ENCODE measurements around the gene ARHGAP9.
A peak's percentile ranks its signal among the peaks of the same experiment; 100 is the strongest.
"Not testable (repeated sequence)": the region's sequence is repeated elsewhere in the genome, so short reads cannot be mapped to it uniquely, and the experiment has no call there.

The ARHGAP9 gene

GRCh38 chr12:57459750-57460467, 19.8 kb downstream of the ARHGAP9 start, which contains the start of gene GLI1:
TSS of gene GLI1 (plus strand) at chr12:57459785. CDS start at chr12:57463692, 3,907 bp downstream.
- H3K4me3 ChIP-seq (ENCODE audit: low read depth, low read length), result peak within 1 kb of the TSS; percentile 56

DNA sequence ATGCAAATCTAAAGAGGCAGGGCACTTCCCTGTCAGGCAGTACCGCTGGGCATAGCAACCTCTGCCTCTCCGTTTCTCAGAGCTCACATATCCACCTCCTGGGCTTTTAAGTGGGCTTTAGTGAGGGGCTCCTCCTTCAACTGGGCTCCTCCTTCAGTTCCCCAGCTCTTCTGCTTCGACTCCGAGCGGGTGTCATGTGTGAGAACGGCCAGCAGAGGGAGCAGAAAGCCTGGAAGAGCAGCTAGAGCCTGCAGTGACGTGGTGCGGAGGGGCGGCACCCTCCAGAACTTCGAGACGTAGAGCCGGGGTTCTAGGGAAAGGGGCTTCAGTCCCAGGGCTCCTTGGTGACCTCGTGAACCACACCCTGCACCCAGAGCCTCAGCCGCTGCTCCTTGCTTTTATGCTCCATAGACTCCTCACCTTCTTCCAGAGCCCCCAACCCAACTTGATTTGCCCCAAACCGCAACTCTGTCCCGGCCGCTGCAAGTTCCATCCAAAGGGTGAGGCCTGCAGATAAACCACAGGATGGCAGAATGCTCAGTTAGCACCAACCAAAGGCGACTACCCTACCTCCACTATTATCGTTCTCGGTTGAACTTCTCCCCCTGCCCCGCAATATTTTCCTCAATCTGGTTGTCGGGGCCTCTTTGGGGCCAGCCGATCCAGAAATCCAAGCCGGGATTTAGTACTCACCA, 20.5 kb downstream of the ARHGAP9 start:
- H3K4me3 ChIP-seq (ENCODE audit: low read depth, low read length), result peak overlapping the region; percentile 53

- H3K4me3 ChIP-seq (ENCODE audit: low read depth, low read length), result peak overlapping the region; percentile 27
Observed at GRCh38 chr12:57458665-57459054, 21.0 kb downstream of the ARHGAP9 start.

DNA sequence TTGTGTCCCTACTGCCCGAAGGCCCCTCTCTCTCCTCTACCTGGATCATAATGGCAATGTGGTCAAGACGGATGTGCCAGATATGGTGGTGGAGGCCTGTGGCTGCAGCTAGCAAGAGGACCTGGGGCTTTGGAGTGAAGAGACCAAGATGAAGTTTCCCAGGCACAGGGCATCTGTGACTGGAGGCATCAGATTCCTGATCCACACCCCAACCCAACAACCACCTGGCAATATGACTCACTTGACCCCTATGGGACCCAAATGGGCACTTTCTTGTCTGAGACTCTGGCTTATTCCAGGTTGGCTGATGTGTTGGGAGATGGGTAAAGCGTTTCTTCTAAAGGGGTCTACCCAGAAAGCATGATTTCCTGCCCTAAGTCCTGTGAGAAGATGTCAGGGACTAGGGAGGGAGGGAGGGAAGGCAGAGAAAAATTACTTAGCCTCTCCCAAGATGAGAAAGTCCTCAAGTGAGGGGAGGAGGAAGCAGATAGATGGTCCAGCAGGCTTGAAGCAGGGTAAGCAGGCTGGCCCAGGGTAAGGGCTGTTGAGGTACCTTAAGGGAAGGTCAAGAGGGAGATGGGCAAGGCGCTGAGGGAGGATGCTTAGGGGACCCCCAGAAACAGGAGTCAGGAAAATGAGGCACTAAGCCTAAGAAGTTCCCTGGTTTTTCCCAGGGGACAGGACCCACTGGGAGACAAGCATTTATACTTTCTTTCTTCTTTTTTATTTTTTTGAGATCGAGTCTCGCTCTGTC, 22.8 kb downstream of the ARHGAP9 start:
- H3K4me3 ChIP-seq (ENCODE audit: low read depth, low read length), result peak overlapping the region; percentile 50

DNA sequence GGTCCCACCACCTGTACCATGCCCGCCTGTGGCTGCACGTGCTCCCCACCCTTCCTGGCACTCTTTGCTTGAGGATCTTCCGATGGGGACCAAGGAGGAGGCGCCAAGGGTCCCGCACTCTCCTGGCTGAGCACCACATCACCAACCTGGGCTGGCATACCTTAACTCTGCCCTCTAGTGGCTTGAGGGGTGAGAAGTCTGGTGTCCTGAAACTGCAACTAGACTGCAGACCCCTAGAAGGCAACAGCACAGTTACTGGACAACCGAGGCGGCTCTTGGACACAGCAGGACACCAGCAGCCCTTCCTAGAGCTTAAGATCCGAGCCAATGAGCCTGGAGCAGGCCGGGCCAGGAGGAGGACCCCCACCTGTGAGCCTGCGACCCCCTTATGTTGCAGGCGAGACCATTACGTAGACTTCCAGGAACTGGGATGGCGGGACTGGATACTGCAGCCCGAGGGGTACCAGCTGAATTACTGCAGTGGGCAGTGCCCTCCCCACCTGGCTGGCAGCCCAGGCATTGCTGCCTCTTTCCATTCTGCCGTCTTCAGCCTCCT, 23.4 kb downstream of the ARHGAP9 start:
- H3K4me3 ChIP-seq (ENCODE audit: low read depth, low read length), result peak overlapping the region; percentile 50

- H3K4me3 ChIP-seq (ENCODE audit: low read depth, low read length), result peak overlapping the region; percentile 50
Observed at GRCh38 chr12:57455374-57456144, 24.1 kb downstream of the ARHGAP9 start.

DNA sequence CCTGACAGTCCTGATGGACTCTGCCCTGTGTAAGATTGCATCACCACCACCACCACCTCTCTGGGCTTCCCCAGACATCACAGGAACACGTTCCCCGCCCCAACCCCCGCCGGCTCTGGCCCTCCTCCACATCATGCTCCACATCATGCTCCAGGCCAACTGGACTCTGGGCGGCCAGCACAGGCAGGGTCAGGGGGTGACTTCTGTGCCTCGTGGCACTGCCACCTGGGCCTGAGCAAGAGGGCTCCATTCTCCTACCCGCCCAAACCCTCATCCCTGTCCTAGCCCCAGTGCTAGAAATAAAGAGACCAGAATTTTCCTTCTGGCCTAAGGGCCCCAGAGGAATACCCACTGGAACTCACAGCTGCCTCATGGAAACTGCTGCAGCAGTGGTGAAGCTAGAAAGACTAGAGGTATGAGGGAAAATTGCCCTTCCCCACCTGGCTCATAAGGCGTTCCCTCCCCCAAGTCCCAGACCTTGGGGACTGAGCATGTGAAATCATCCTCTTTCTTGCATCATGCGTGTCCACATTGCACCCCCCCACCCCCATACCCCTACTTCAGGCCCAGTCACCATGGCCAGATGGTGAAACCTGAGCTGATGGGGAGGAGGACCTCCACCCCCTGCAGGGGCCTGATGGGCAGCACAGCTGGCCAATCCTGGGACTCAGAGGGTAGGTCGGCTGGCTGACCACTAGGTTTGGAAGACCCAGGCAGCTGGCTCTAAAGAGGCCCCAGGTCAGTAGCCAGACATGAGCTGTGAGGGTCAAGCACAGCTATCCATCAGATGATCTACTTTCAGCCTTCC, 24.9 kb downstream of the ARHGAP9 start, which contains the start of gene INHBE:
TSS of gene INHBE (plus strand) at position 742 of the 808 bp plus-strand sequence. CDS start 230 bp downstream, outside the sequence.
- peak within 1 kb of the TSS; percentile 50 for H3K4me3 ChIP-seq (ENCODE audit: low read depth, low read length)

GRCh38 chr12:57454213-57454565, 25.5 kb downstream of the ARHGAP9 start:
- H3K4me3 ChIP-seq (ENCODE audit: low read depth, low read length), result no peak overlapping the region

- no peak overlapping the region for H3K4me3 ChIP-seq (ENCODE audit: low read depth, low read length)
Observed at GRCh38 chr12:57452937-57453509, 26.6 kb downstream of the ARHGAP9 start.

DNA sequence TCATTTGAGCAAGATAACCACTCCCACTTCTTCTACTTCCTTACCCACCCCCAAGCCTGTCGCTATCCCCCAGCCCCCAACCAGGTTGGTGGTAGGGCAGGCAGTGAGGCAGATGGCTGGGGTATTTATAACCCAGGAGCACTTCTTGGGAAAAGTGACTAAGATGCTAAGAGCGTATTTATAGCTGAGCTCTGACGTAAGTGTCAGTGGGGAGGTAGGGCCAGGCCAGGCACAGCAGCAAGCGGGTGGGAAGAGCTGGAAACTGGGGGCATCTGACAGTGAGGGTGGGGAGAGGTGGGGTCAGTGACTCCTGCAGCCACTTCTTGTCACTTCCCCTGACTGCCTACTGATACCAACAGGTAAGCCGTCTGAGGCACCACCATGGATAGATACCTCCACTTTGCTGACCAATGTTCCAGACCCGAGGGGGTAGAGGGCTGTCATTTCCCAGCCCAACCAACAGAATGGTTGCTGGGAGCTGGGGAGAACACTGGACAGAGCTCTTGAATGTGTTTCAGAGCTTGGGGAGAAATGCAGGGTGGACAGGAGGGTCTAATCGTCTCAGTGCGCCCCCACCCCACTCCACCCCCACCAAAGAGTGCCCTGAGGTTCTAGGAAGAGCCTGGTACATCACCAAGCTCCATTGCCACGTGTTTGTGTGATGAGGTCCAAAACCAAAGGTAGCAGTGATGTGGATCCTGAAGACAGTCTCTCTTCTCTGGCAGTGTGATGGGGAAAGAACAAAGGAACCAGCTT, 27.3 kb downstream of the ARHGAP9 start:
- no peak overlapping the region for H3K4me3 ChIP-seq (ENCODE audit: low read depth, low read length)

DNA sequence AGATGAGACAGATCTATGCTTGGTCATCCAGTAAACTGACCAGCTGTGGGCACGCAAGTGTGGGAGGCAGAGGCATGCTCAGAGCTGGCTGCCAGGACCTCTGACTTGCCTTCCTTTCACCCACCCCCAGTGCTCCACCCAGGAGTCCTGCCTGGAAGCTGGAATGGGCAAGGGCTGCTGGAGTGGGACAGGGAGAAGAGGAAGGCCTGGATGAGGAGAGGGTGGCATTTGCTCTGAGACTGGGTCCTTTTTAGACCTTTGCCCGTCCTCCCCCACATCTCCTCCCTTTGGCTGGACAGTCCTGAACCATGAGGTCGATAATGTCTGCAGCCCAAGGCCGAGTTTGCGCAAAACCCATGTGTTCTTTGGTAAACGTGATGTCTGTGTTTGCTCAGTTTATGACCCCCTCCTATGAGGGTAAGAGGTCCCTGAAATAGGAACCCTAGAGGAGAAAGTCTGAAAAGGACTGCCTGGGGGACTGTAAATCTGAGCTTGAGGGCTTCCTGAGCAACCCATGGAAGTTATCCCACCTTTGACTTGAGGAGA, 28.4 kb downstream of the ARHGAP9 start:
- H3K4me3 ChIP-seq (ENCODE audit: low read depth, low read length), result no peak overlapping the region

DNA sequence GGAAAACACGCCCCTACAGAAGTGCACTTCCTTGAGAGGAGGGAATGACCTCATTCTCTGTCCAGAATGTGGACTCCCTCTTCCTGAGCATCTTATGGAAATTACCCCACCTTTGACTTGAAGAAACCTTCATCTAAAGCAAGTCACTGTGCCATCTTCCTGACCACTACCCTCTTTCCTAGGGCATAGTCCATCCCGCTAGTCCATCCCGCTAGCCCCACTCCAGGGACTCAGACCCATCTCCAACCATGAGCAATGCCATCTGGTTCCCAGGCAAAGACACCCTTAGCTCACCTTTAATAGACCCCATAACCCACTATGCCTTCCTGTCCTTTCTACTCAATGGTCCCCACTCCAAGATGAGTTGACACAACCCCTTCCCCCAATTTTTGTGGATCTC, 29.6 kb downstream of the ARHGAP9 start:
- H3K4me3 ChIP-seq (ENCODE audit: low read depth, low read length), result no peak overlapping the region

DNA sequence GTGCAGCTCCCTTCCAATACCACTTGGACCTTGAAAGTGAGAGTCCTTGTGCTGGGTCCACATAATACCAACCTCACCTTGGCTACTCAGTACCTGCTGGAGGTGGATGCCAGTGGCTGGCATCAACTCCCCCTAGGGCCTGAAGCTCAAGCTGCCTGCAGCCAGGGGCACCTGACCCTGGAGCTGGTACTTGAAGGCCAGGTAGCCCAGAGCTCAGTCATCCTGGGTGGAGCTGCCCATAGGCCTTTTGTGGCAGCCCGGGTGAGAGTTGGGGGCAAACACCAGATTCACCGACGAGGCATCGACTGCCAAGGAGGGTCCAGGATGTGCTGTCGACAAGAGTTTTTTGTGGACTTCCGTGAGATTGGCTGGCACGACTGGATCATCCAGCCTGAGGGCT, 30.3 kb downstream of the ARHGAP9 start:
- H3K4me3 ChIP-seq (ENCODE audit: low read depth, low read length), result no peak overlapping the region

DNA sequence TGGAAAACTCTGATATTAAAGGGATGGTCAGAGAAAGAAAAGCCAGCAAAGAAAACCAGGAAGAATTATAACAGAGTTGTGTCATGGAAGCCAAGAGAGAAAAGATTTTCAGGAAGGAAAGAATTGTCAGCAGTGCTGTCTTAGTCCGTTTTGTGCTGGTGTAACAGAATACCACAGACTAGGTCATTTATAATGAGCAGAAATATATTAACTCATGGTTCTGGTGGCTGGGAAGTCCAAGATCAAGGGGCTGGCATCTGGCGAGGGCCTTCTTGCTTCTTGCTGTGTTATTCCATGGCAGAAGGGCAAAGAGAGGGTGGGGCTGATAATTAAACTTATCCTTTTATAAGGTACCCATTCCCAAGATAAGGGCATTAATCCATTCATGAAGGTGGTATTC, 31.0 kb downstream of the ARHGAP9 start:
- H3K4me3 ChIP-seq (ENCODE audit: low read depth, low read length), result no peak overlapping the region

DNA sequence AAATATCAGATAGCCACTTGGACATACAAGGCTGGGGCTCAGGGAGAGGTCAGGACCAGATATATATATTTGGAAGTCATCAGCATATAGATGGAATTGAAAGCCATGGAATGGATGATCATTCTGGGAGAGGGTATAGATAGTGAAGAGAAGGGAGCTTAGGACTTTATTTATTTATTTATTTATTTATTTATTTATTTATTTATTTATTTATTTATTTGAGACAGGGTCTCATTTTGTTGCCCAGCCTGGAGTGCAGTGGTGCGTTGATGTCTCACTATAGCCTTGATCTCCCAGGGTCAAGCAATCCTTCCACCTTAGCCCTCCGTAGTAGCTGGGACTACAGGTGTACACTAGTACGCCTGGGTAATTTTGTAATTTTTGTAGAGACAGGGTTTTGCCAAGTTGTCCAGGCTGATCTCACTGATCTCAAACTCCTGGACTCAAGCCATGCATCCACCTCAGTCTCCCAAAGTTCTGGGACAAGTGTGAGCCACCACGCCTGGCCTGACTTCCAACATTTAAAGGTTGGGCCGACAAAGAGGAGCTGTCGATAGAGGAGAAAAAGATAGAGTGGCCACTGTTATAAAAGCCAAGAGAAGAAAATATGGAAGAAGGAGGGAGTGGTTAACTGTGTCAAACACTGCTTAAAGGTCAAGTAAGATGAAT, 33.2 kb downstream of the ARHGAP9 start:
- no peak overlapping the region for H3K4me3 ChIP-seq (ENCODE audit: low read depth, low read length)

DNA sequence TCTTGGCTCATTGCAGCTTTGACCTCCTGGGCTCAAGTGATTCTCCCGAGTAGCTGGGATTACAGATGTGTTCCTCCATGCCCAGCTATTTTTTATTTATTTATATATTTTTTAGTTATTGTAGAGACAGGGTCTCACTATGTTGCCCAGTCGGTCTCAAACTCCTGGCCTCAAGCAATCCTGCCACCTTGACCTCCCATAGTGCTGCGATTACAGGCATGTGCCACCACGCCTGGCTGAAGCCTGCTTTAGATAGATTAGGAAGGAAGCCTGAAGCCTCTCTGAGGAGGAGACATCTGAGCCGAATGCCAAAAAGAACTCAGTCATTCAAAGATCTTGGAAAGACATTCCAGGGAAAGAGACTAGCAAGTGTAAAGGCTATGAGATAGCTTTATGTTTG, 34.9 kb downstream of the ARHGAP9 start:
- no peak overlapping the region for H3K4me3 ChIP-seq (ENCODE audit: low read depth, low read length)

GRCh38 chr12:57444337-57444736, 35.3 kb downstream of the ARHGAP9 start:
- not testable (repeated sequence) for H3K4me3 ChIP-seq (ENCODE audit: low read depth, low read length)

Measured in iPS-11a (cell line).